SK-N-SH (cell line): Measurements from ENCODE around the gene NLRP9.

Experiments used
- CTCF ChIP-seq: fragments of 200-600 bp; sonication (generic); IDR thresholded peaks from 2 replicates; pipeline ENCODE4 v1.6.1; 2017; ENCODE audit warnings: antibody characterized with exemption, mild to moderate bottlenecking, moderate library complexity
- FOSL2 ChIP-seq: IDR thresholded peaks from 2 replicates; pipeline ENCODE4 v1.4.0; 2012; ENCODE audit warnings: low read depth, mild to moderate bottlenecking, moderate library complexity, borderline replicate concordance
- TAF1 ChIP-seq: IDR thresholded peaks from 2 replicates; pipeline ENCODE4 v1.6.1; 2012; ENCODE audit warnings: low read depth, mild to moderate bottlenecking, low read length, moderate library complexity, borderline replicate concordance

GRCh38 chr19:55689411-55690108 lies 48.6 kb downstream of the NLRP9 start:
- TF ChIP-seq CTCF: no peak
- TF ChIP-seq TAF1: no peak
- no peak for TF ChIP-seq FOSL2
